Karpas-422 (cell line): ENCODE data around the gene TRIM4. TPM values are rescaled to one million over a fixed set of nuclear protein-coding genes. Genes with fewer than 3 reads are reported as not detected.

Source experiments
- DNase-seq: peaks from one replicate; pipeline ENCODE4 v3.0.0-alpha.2; 2015
- H2AFZ ChIP-seq: fragments of 200-600 bp; sonication (generic); 2 replicates; pipeline ENCODE4 v1.6.1; 2014; ENCODE audit warnings: antibody characterized with exemption, low read length, mixed read lengths
- H3K27ac ChIP-seq: fragments of 200-600 bp; sonication (generic); 2 replicates; pipeline ENCODE4 v1.5.1; 2014; ENCODE audit warnings: mild to moderate bottlenecking, low read length, moderate library complexity
- H3K27me3 ChIP-seq: fragments of 200-600 bp; sonication (generic); 2 replicates; pipeline ENCODE4 v1.6.1; 2014; ENCODE audit warnings: low read length, mixed read lengths
- H3K36me3 ChIP-seq: fragments of 200-600 bp; sonication (generic); 2 replicates; pipeline ENCODE4 v1.6.1; 2014; ENCODE audit warnings: low read length, mixed read lengths; ENCODE audit not compliant: insufficient read depth
- H3K4me1 ChIP-seq: fragments of 200-600 bp; sonication (generic); 2 replicates; pipeline ENCODE4 v1.6.1; 2014; ENCODE audit warnings: mild to moderate bottlenecking, low read length, mixed read lengths
- H3K4me2 ChIP-seq: fragments of 200-600 bp; sonication (generic); 2 replicates; pipeline ENCODE4 v1.6.1; 2014; ENCODE audit warnings: low read length, low read depth, mild to moderate bottlenecking; ENCODE audit not compliant: poor library complexity, severe bottlenecking
- H3K4me3 ChIP-seq: fragments of 200-600 bp; sonication (generic); 2 replicates; pipeline ENCODE4 v1.5.1; 2014; ENCODE audit warnings: mild to moderate bottlenecking, antibody characterized with exemption, low read length, mixed read lengths
- H3K79me2 ChIP-seq: fragments of 200-600 bp; sonication (generic); 2 replicates; pipeline ENCODE4 v1.6.1; 2014; ENCODE audit warnings: mild to moderate bottlenecking, low read length, mixed read lengths
- H3K9ac ChIP-seq: fragments of 200-600 bp; sonication (generic); 2 replicates; pipeline ENCODE4 v1.6.0; 2014; ENCODE audit warnings: low read length
- H3K9me2 ChIP-seq: fragments of 200-600 bp; sonication (generic), shearing (Covaris generic); replicated peaks from 2 replicates; pipeline ENCODE4 v1.6.0; 2014; ENCODE audit warnings: mild to moderate bottlenecking, low read length, moderate library complexity; ENCODE audit not compliant: insufficient read depth
- H3K9me3 ChIP-seq: fragments of 300-700, 200-600 bp; sonication (generic); 2 replicates; pipeline ENCODE4 v1.6.1; 2014; ENCODE audit warnings: low read length, mixed read lengths
- H4K20me1 ChIP-seq: fragments of 200-600 bp; sonication (generic); 2 replicates; pipeline ENCODE4 v1.6.1; 2014; ENCODE audit warnings: mild to moderate bottlenecking, antibody characterized with exemption, low read length, low read depth; ENCODE audit not compliant: insufficient read depth
- small RNA-seq: library from RNA; depleted of rRNA; stranded (forward); fragments of <200 nt; gene quantifications from one replicate; pipeline ENCODE3, GENCODE V24; 2014
- total RNA-seq: library from RNA; depleted of rRNA; stranded (reverse); fragments of >200 nt; shearing (Covaris generic); gene quantifications from 2 replicates; pipeline ENCODE4 v1.2.3, GENCODE V29; 2014; ENCODE audit warnings: low replicate concordance; rRNA removed

TRIM4 gene
- total RNA-seq, 1 experiment from 2014 or later, result 25.2 TPM

- H3K27me3 ChIP-seq, result no peaks in the 10 kb centered on the region
- no peak overlapping the region for H3K4me2 ChIP-seq
- no peaks in the 10 kb centered on the region for H3K9me3 ChIP-seq
- H3K9me2 ChIP-seq, result no peaks in the 10 kb centered on the region
- H3K9ac ChIP-seq, result no peak overlapping the region
- H3K36me3 ChIP-seq, result no peaks in the 10 kb centered on the region
- H3K4me1 ChIP-seq, result no peaks in the 10 kb centered on the region
- H3K27ac ChIP-seq, result no peak overlapping the region
- no peaks in the 10 kb centered on the region for H4K20me1 ChIP-seq
- H3K4me3 ChIP-seq, result no peak overlapping the region
- H3K79me2 ChIP-seq, result no peaks in the 10 kb centered on the region
- peak; percentile 19 for DNase-seq
- no peak overlapping the region for H2AFZ ChIP-seq
Measured at GRCh38 chr7:99855236-99855635, 64.1 kb downstream of the TRIM4 start.

GRCh38 chr7:99848420-99849216 lies 70.7 kb downstream of the TRIM4 start:
- H3K27ac ChIP-seq, result no peak overlapping the region
- no peaks in the 10 kb centered on the region for H3K79me2 ChIP-seq
- H4K20me1 ChIP-seq, result no peaks in the 10 kb centered on the region
- H3K4me3 ChIP-seq, result no peak overlapping the region
- no peaks in the 10 kb centered on the region for H3K9me3 ChIP-seq
- H3K36me3 ChIP-seq, result no peaks in the 10 kb centered on the region
- no peaks in the 10 kb centered on the region for H3K27me3 ChIP-seq
- no peaks in the 10 kb centered on the region for H3K4me1 ChIP-seq
- no peak overlapping the region for H3K9ac ChIP-seq
- H3K4me2 ChIP-seq, result no peak overlapping the region
- DNase-seq, result no peak
- no peaks in the 10 kb centered on the region for H3K9me2 ChIP-seq
- H2AFZ ChIP-seq, result no peak overlapping the region

- Histone ChIP-seq H3K9me2 (no peaks in the 10 kb centered on the region), H3K79me2 (no peaks in the 10 kb centered on the region), H3K4me2 (no peak overlapping the region), H4K20me1 (no peaks in the 10 kb centered on the region), H3K4me3 (no peak overlapping the region), H3K27me3 (no peaks in the 10 kb centered on the region), H3K4me1 (no peaks in the 10 kb centered on the region), H3K9me3 (no peaks in the 10 kb centered on the region), H3K9ac (no peak overlapping the region), H2AFZ (no peak overlapping the region), H3K36me3 (no peaks in the 10 kb centered on the region), H3K27ac (no peak overlapping the region)
- no peak for DNase-seq
Measured at GRCh38 chr7:99844328-99844727, 75.0 kb downstream of the TRIM4 start.

GRCh38 chr7:99843808-99844207 lies 75.5 kb downstream of the TRIM4 start:
- Histone ChIP-seq H3K4me3 (no peak overlapping the region), H3K4me1 (no peaks in the 10 kb centered on the region)

GRCh38 chr7:99842926-99843325 lies 76.4 kb downstream of the TRIM4 start:
- Histone ChIP-seq H3K79me2 (no peaks in the 10 kb centered on the region), H3K9me2 (no peaks in the 10 kb centered on the region), H3K9ac (no peak overlapping the region), H4K20me1 (no peaks in the 10 kb centered on the region), H3K4me1 (no peaks in the 10 kb centered on the region), H3K9me3 (no peaks in the 10 kb centered on the region), H3K27me3 (no peaks in the 10 kb centered on the region), H3K27ac (no peak overlapping the region), H2AFZ (no peak overlapping the region), H3K36me3 (no peaks in the 10 kb centered on the region), H3K4me2 (no peak overlapping the region), H3K4me3 (no peak overlapping the region)
- DNase-seq, result no peak

More at GRCh38 chr7:99843808-99844207, 75.5 kb downstream of the TRIM4 start:
- Histone ChIP-seq H3K79me2 (no peaks in the 10 kb centered on the region), H4K20me1 (no peaks in the 10 kb centered on the region), H3K36me3 (no peaks in the 10 kb centered on the region), H2AFZ (no peak overlapping the region), H3K9ac (no peak overlapping the region), H3K4me2 (no peak overlapping the region), H3K27me3 (no peaks in the 10 kb centered on the region), H3K27ac (no peak overlapping the region), H3K9me3 (no peaks in the 10 kb centered on the region), H3K9me2 (no peaks in the 10 kb centered on the region)
- DNase-seq, result no peak

Small RNA genes lying within 50 kb of the gene (small RNA-seq; reads per million reads assigned to genes)
- not detected for gene AC011904.1
- not detected for gene CYP3A52P
- not detected for gene RF00019
- gene RF00561, result not detected

Other genes with a start within 250 kb of the TRIM4 start
- gene CYP3A5, start 239.5 kb downstream of the TRIM4 start, total RNA-seq, result not detected in 2 replicates
- gene CYP3A7, start 184.3 kb downstream of the TRIM4 start, total RNA-seq, result not detected in 2 replicates
- not detected in 2 replicates for gene CYP3A4, start 135.3 kb downstream of the TRIM4 start, total RNA-seq
- gene CYP3A43, start 91.5 kb downstream of the TRIM4 start, total RNA-seq, result not detected in 2 replicates
- not detected in 2 replicates for gene OR2AE1, start 42.5 kb downstream of the TRIM4 start, total RNA-seq
- 0.47 TPM in 1 of 2 replicates, not detected in the other for gene GJC3, start 10.1 kb upstream of the TRIM4 start, total RNA-seq
- gene AZGP1, start 56.5 kb upstream of the TRIM4 start, total RNA-seq, result 1.0 and 2.0 TPM in 2 replicates
- gene ZKSCAN1, start 96.1 kb upstream of the TRIM4 start, total RNA-seq, result 21.3 and 22.1 TPM in 2 replicates
- 6.1 and 16.6 TPM in 2 replicates for gene ZSCAN21, start 130.2 kb upstream of the TRIM4 start, total RNA-seq
- 17.6 and 20.8 TPM in 2 replicates for gene ZNF3, start 162.2 kb upstream of the TRIM4 start, total RNA-seq
- gene COPS6, start 169.4 kb upstream of the TRIM4 start, total RNA-seq, result 52.7 and 61.1 TPM in 2 replicates
- gene MCM7, start 181.9 kb upstream of the TRIM4 start, total RNA-seq, result 109 and 175 TPM in 2 replicates
- gene AP4M1, start 182.1 kb upstream of the TRIM4 start, total RNA-seq, result 3.6 and 14.5 TPM in 2 replicates
- gene TAF6, start 199.8 kb upstream of the TRIM4 start, total RNA-seq, result 30.6 and 34.3 TPM in 2 replicates
- 13.0 and 16.6 TPM in 2 replicates for gene CNPY4, start 200.1 kb upstream of the TRIM4 start, total RNA-seq
- 1.4 TPM in 1 of 2 replicates, not detected in the other for gene MBLAC1, start 207.4 kb upstream of the TRIM4 start, total RNA-seq
- gene LAMTOR4, start 229.4 kb upstream of the TRIM4 start, total RNA-seq, result 171 and 292 TPM in 2 replicates
- 15.8 and 23.3 TPM in 2 replicates for gene TRAPPC14, start 239.2 kb upstream of the TRIM4 start, total RNA-seq
- gene GAL3ST4, start 249.1 kb upstream of the TRIM4 start, total RNA-seq, result 0.11 TPM in 1 of 2 replicates, not detected in the other